ENCODE results near the gene TMEM150A. TPM values are rescaled to one million over a fixed set of nuclear protein-coding genes. Genes with fewer than 3 reads are reported as not detected.
A peak's percentile ranks its signal among the peaks of the same experiment; 100 is the strongest.

The TMEM150A gene
- total and polyA plus RNA-seq, 2 of the 13 experiments (the other 11 are each of a cell fraction or from before 2014, with no cell fraction given), result 30.1 to 70.4 TPM

DNA sequence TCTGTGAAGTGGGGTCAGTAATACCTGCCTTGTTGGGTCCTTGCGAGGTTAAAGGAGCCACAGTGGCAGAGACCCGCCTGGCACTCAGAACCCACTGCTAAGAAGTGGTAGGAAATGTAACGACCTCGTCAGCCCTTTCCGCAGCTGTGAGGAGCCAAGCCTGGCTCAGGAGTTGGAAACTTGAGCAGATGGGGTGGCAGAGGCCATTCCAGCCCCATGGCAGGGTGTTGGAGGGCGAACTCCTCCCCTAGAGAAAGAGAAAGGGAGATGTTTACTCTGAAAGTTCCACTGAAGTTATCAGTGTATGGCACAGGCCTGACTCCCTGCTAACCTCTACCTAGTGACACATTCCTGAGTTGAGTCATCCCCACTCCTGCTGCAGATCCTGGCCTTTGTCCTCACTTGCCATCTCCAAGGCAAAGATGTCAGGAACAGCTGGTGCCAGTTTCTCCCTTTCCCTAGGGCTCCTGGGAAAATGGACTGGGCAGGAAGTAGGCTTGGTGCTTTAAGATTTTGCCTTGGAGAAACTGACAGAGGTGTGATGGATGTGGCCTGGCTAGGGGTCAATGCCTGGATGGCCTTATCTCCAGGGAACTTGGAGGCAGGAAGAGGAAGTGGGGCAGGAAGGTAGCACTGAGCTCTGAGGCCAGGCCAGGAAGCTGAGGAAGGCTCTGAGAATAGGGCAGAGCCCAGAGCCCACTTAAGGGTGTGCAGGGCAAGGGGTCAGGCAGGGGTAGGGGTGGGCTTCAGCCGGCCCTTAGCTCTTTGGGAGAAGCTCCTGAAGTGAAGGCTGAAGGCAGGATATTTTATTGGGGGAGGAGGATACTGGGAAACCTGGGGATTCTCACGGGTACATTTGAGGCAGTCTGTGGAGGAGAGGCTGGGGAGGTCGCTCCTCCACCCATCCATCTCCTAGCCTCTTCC is 17.4 kb downstream of the TMEM150A start (continued):
- TF ChIP-seq CEBPG (CRISPR knock-in tag; IDR thresholded peaks at IDR 0.05) (peak; percentile 80), ZNF383 (CRISPR knock-in tag; IDR thresholded peaks at IDR 0.05; ENCODE audit: borderline replicate concordance) (peak; percentile 95; the same call in 1 of the 2 replicates), FOXA3 (CRISPR knock-in tag; IDR thresholded peaks at IDR 0.05) (peak; percentile 91), SIN3B (IDR thresholded peaks at IDR 0.05; ENCODE audit: low read length) (no peak), ZNF569 (CRISPR knock-in tag; IDR thresholded peaks at IDR 0.05; ENCODE audit: borderline replicate concordance) (0 out of 2 replicates have a peak, but pooled peaks have one; percentile 42), FLYWCH1 (CRISPR knock-in tag; IDR thresholded peaks at IDR 0.05) (no peak), RELA (CRISPR knock-in tag; IDR thresholded peaks at IDR 0.05) (peak; percentile 14; the same call in 1 of the 2 replicates), ZMAT3 (CRISPR knock-in tag; conservative IDR thresholded peaks at IDR 0.05) (peak; percentile 57; the same call in 1 of the 2 replicates), ONECUT2 (CRISPR knock-in tag; IDR thresholded peaks at IDR 0.05) (no peak), MLLT10 (CRISPR knock-in tag; IDR thresholded peaks at IDR 0.05) (no peak), SMARCE1 (IDR thresholded peaks at IDR 0.05; ENCODE audit: borderline replicate concordance) (no peak), ZNF674 (CRISPR knock-in tag; IDR thresholded peaks at IDR 0.05; ENCODE audit: low read depth) (no peak), GATAD2A (CRISPR knock-in tag; IDR thresholded peaks at IDR 0.05) (peak; percentile 94), ZNF510 (CRISPR knock-in tag; IDR thresholded peaks at IDR 0.05; ENCODE audit: low read depth) (peak; percentile 93; the same call in 1 of the 2 replicates), SPEN (CRISPR knock-in tag; IDR thresholded peaks at IDR 0.05; ENCODE audit: low read depth) (peak; percentile 37), HDAC2 (CRISPR knock-in tag; IDR thresholded peaks at IDR 0.05) (peak; percentile 94), ZNF207 (IDR thresholded peaks at IDR 0.05; ENCODE audit: borderline replicate concordance) (no peak), DRAP1 (CRISPR knock-in tag; IDR thresholded peaks at IDR 0.05) (peak; percentile 64), ZNF557 (CRISPR knock-in tag; IDR thresholded peaks at IDR 0.05) (no peak), ZNF816 (CRISPR knock-in tag; IDR thresholded peaks at IDR 0.05; ENCODE audit: borderline replicate concordance) (0 out of 2 replicates have a peak, but pooled peaks have one; percentile 7), CREM (IDR thresholded peaks at IDR 0.05) (peak; percentile 66; the same call in 1 of the 2 replicates), CREM (CRISPR knock-in tag; IDR thresholded peaks at IDR 0.05) (no peak)
- TF ChIP-seq, protein P1, sequence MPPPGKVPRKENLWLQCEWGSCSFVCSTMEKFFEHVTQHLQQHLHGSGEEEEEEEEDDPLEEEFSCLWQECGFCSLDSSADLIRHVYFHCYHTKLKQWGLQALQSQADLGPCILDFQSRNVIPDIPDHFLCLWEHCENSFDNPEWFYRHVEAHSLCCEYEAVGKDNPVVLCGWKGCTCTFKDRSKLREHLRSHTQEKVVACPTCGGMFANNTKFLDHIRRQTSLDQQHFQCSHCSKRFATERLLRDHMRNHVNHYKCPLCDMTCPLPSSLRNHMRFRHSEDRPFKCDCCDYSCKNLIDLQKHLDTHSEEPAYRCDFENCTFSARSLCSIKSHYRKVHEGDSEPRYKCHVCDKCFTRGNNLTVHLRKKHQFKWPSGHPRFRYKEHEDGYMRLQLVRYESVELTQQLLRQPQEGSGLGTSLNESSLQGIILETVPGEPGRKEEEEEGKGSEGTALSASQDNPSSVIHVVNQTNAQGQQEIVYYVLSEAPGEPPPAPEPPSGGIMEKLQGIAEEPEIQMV (CRISPR knock-in tag; IDR thresholded peaks at IDR 0.05; ENCODE audit: low read depth), result peak; percentile 16
- TF ChIP-seq, protein P2, sequence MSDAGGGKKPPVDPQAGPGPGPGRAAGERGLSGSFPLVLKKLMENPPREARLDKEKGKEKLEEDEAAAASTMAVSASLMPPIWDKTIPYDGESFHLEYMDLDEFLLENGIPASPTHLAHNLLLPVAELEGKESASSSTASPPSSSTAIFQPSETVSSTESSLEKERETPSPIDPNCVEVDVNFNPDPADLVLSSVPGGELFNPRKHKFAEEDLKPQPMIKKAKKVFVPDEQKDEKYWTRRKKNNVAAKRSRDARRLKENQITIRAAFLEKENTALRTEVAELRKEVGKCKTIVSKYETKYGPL (CRISPR knock-in tag; IDR thresholded peaks at IDR 0.05), result no peak
- TF ChIP-seq, protein P3, sequence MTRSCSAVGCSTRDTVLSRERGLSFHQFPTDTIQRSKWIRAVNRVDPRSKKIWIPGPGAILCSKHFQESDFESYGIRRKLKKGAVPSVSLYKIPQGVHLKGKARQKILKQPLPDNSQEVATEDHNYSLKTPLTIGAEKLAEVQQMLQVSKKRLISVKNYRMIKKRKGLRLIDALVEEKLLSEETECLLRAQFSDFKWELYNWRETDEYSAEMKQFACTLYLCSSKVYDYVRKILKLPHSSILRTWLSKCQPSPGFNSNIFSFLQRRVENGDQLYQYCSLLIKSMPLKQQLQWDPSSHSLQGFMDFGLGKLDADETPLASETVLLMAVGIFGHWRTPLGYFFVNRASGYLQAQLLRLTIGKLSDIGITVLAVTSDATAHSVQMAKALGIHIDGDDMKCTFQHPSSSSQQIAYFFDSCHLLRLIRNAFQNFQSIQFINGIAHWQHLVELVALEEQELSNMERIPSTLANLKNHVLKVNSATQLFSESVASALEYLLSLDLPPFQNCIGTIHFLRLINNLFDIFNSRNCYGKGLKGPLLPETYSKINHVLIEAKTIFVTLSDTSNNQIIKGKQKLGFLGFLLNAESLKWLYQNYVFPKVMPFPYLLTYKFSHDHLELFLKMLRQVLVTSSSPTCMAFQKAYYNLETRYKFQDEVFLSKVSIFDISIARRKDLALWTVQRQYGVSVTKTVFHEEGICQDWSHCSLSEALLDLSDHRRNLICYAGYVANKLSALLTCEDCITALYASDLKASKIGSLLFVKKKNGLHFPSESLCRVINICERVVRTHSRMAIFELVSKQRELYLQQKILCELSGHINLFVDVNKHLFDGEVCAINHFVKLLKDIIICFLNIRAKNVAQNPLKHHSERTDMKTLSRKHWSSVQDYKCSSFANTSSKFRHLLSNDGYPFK (CRISPR knock-in tag; IDR thresholded peaks at IDR 0.05; ENCODE audit: borderline replicate concordance), result peak; percentile 66
- TF ChIP-seq, protein P4, sequence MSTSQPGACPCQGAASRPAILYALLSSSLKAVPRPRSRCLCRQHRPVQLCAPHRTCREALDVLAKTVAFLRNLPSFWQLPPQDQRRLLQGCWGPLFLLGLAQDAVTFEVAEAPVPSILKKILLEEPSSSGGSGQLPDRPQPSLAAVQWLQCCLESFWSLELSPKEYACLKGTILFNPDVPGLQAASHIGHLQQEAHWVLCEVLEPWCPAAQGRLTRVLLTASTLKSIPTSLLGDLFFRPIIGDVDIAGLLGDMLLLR (CRISPR knock-in tag; IDR thresholded peaks at IDR 0.05), result no peak
